Smooth muscle cell of bladder (primary cell): ENCODE data around the gene VCX3B. TPM values are rescaled to one million over a fixed set of nuclear protein-coding genes. Genes with fewer than 3 reads are reported as not detected.

Source experiments
- total RNA-seq: library from RNA; depleted of rRNA; stranded (reverse); fragments of >200 nt; gene quantifications from 2 replicates; pipeline ENCODE4 v1.2.3, GENCODE V29; 2014

The VCX3B gene
- not detected in 2 replicates for total RNA-seq

DNA sequence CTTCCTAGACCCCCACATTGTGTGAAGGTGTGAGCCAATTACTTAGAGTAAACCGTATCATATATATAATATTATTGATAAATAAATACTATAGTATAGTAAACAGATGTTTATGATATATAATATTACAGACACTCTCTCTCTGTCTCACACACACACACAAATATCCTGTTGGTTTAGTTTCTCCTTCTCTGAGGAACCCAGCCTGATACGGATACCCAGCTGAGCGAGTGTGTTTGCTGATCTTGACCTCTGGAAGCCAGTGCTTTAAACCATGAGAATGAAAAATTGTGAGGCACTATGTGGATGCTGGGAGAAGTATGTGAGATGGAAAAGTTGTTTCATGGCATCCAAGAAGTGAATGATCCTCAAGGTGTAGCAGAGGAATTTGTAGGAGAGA lies at the start of gene VCX3B:
Gene VCX3B, plus strand, starts transcription at position 301 of the 400 bp plus-strand sequence. CDS start 621 bp downstream, outside the sequence.

